Ascending aorta (tissue), 2 donors: ENCODE results near the gene ZNF484. TPM values are rescaled to one million over a fixed set of nuclear protein-coding genes. Genes with fewer than 3 reads are reported as not detected.
"Not testable (repeated sequence)": the region's sequence is repeated elsewhere in the genome, so short reads cannot be mapped to it uniquely, and the experiment has no call there.

Experiments
- DNase-seq, 2 donors: peaks; one replicate each; pipeline ENCODE4 v3.0.0-alpha.2; 2019; ENCODE audit warnings: low spot score in 2 of 2
- H3K27ac ChIP-seq, 2 donors: fragments of 200-600 bp; sonication (generic); one replicate each; pipeline ENCODE4 v1.5.1; 2016 to 2017; ENCODE audit warnings: mild to moderate bottlenecking in 1 of 2
- H3K27me3 ChIP-seq: fragments of 200-600 bp; sonication (generic); one replicate; pipeline ENCODE4 v1.5.1; 2017
- H3K36me3 ChIP-seq, 2 donors: fragments of 200-600 bp; sonication (generic); one replicate each; pipeline ENCODE4 v1.5.1; 2016
- H3K4me1 ChIP-seq, 2 donors: fragments of 200-600 bp; sonication (generic); one replicate each; pipeline ENCODE4 v1.5.1; 2016 to 2017; ENCODE audit warnings: mild to moderate bottlenecking in 1 of 2
- H3K4me3 ChIP-seq, 2 donors: fragments of 200-600 bp; sonication (generic); one replicate each; pipeline ENCODE4 v1.5.1; 2016 to 2017; ENCODE audit warnings: mild to moderate bottlenecking in 1 of 2
- H3K9me3 ChIP-seq, 2 donors: fragments of 200-600 bp; sonication (generic); one replicate each; pipeline ENCODE4 v1.5.1; 2016
- CTCF ChIP-seq, 3 experiments: fragments of 200-600 bp in 2 of 3; fragments of 450-650 bp in 1 of 3; sonication (generic) in 2 of 3; IDR thresholded peaks; one replicate each; pipeline ENCODE4 v1.5.1; 2016 to 2019; ENCODE audit warnings: antibody characterized with exemption in 3 of 3, mild to moderate bottlenecking in 1 of 3, moderate library complexity in 1 of 3
- intact Hi-C: fragments of 100-400 bp; cut with DNase I; formaldehyde crosslinking; loops from one replicate; pipeline ENCODE4 v1.15.1; 2023
- total RNA-seq: library from RNA; depleted of rRNA; stranded (reverse); fragments of >200 nt; gene quantifications from one replicate; pipeline ENCODE4 v1.1.0, GENCODE V29; 2016

ZNF484 gene
- total RNA-seq = 16.9 TPM

GRCh38 chr9:92877531-92878430 lies at the start of gene ZNF484:
ZNF484 (minus strand) TSS chr9:92878038; CDS start chr9:92875029, 3,009 bp downstream.
- Histone ChIP-seq H3K27me3 (no peaks in the 10 kb centered on the region), H3K4me3 (peak within 1 kb of the TSS; percentile 80 to 82), H3K36me3 (no peaks in the 10 kb centered on the region), H3K4me1 (peaks cover 0 to 6% of the 10 kb centered on the region in 2 donors), H3K27ac (peak within 1 kb of the TSS; percentile 74 to 85), H3K9me3 (no peaks in the 10 kb centered on the region)
- intact Hi-C loops = loop anchor here (2.0 to 5.0 kb wide), 3 partner anchors 113 to 575 kb away; partner anchors contain the start of genes BICD2, FAM120A and FAM120AOS
- peak; percentile 88 to 99 for DNase-seq
- no peak for TF ChIP-seq CTCF (IDR thresholded peaks at IDR 0.05)

GRCh38 chr9:92920437-92920836 lies 42.6 kb upstream of the ZNF484 start:
- no peak for DNase-seq
- no peak for TF ChIP-seq CTCF (IDR thresholded peaks at IDR 0.05)
- Histone ChIP-seq H3K27ac (no peak overlapping the region), H3K27me3 (no peaks in the 10 kb centered on the region), H3K9me3 (no peaks in the 10 kb centered on the region), H3K4me3 (no peak overlapping the region), H3K36me3 (no peaks in the 10 kb centered on the region), H3K4me1 (no peaks in the 10 kb centered on the region)
- intact Hi-C loops = no loop called here

GRCh38 chr9:92917176-92917800 lies 39.5 kb upstream of the ZNF484 start:
- Histone ChIP-seq H3K27ac (no peak overlapping the region), H3K36me3 (no peaks in the 10 kb centered on the region), H3K4me3 (no peak overlapping the region), H3K4me1 (no peaks in the 10 kb centered on the region), H3K9me3 (no peaks in the 10 kb centered on the region), H3K27me3 (no peaks in the 10 kb centered on the region)
- intact Hi-C loops = no loop called here
- DNase-seq = no peak
- TF ChIP-seq CTCF (IDR thresholded peaks at IDR 0.05) = no peak

GRCh38 chr9:92911511-92912475 lies 34.0 kb upstream of the ZNF484 start:
- H3K36me3 ChIP-seq = no peaks in the 10 kb centered on the region
- no peak overlapping the region for H3K4me3 ChIP-seq
- H3K27ac ChIP-seq = no peak overlapping the region
- H3K9me3 ChIP-seq = no peaks in the 10 kb centered on the region
- no peak for DNase-seq
- no peaks in the 10 kb centered on the region for H3K4me1 ChIP-seq
- intact Hi-C loops = no loop called here
- no peak for TF ChIP-seq CTCF (IDR thresholded peaks at IDR 0.05)
- H3K27me3 ChIP-seq = no peaks in the 10 kb centered on the region

- H3K36me3 ChIP-seq, intact Hi-C loops: not testable (repeated sequence)
Measured at GRCh38 chr9:92905137-92905536, 27.3 kb upstream of the ZNF484 start.

More at GRCh38 chr9:92905137-92905536, 27.3 kb upstream of the ZNF484 start:
- not testable (repeated sequence) for H3K9me3 ChIP-seq, H3K4me1 ChIP-seq, H3K27ac ChIP-seq, DNase-seq, H3K4me3 ChIP-seq, H3K27me3 ChIP-seq
